H4 (cell line): ENCODE data around the gene HPGDS. TPM values are rescaled to one million over a fixed set of nuclear protein-coding genes. Genes with fewer than 3 reads are reported as not detected.
"Not testable (repeated sequence)": the region's sequence is repeated elsewhere in the genome, so short reads cannot be mapped to it uniquely, and the experiment has no call there.

Source experiments
- DNase-seq: peaks from one replicate; pipeline ENCODE4 v3.0.0-alpha.2; 2015; ENCODE audit warnings: low spot score
- total RNA-seq: library from RNA; depleted of rRNA; stranded (reverse); fragments of >200 nt; shearing (Covaris generic); gene quantifications from 2 replicates; pipeline ENCODE4 v1.2.3, GENCODE V29; 2014

HPGDS gene
- total RNA-seq, 1 experiment from 2014 or later: not detected

DNA sequence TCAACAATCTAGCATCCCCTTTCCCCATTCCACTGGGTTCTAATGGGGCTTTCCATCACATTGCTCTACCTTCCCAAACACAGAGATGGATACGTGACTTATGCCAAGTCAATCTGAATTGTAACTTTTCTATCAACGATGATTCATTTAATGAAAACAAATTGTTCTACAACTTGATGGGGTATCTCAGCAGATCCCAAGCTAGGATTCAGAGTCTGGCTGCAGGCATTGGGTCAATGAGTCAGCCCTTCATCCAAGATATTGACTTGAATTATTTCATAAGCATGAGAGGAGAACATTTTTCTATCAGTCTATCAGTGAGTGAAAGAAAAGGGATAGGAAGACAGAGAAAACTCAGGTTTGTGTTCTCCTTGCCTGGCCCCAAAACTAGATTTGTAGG, 15.0 kb upstream of the HPGDS start:
- no peak for DNase-seq

- DNase-seq: no peak
These were observed 13.8 kb upstream of the HPGDS start for GRCh38 chr4:94356444-94356843.

DNA sequence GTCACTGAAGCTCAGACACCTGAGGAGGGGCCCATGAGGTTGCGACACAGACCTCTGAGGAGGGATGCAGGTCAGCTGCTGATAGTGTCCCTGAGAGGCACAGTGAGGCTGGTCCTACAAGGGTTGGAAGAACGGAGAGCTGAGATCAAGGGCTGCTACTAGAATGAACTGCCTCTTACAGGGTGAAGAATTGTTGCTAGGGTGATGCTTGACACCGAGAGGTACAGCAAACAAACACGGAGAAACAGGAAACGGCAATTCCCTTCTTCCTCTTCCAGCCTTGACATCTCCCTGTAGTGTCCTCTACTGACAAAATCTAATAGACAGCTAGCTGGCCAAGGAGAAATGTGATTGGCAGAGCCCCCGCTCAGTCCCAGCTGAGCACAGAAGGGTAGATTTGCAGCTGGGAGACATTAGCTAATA, 11.8 kb upstream of the HPGDS start:
- DNase-seq: no peak

DNA sequence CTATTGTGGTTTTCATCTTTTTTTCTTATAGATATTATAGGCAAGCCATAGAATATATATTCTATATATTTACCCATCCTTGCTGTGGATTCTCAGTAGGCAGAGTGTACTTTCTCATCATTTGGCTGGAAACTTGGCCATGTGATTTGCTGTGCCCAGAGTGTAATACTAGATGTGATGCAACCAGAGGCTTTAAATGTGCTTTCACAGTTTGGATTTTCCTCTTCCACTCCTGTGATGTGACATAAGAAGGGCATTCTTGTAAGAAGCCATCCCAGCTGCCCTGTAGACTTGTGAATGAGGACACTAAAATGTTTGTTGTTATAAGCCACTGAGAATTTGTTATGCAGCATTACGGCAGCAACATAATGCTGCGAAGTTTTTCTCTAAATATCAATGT, 10.4 kb upstream of the HPGDS start:
- DNase-seq: no peak

DNA sequence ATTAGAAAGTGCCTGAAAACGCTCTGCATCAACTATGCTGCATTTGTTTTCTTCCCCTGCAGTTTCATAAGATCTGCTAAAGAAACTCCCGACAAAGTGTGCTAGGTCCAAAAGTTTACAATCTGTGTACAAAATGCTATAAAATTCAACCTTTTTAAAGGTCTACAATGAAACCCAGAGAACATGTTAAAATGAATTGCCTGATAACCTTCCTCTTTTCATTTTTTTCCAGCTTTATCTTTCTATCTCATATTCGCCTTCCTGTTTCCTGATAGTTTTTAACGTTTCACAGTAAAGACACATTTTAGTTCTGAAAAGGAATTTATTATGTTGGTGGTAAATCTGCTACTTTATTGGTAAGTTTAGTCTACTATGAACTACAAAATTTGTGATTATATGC, 9.5 kb upstream of the HPGDS start:
- no peak for DNase-seq

- DNase-seq: no peak
These were observed 8.7 kb upstream of the HPGDS start for GRCh38 chr4:94351319-94351718.

GRCh38 chr4:94350095-94350494, 7.5 kb upstream of the HPGDS start:
- no peak for DNase-seq

DNA sequence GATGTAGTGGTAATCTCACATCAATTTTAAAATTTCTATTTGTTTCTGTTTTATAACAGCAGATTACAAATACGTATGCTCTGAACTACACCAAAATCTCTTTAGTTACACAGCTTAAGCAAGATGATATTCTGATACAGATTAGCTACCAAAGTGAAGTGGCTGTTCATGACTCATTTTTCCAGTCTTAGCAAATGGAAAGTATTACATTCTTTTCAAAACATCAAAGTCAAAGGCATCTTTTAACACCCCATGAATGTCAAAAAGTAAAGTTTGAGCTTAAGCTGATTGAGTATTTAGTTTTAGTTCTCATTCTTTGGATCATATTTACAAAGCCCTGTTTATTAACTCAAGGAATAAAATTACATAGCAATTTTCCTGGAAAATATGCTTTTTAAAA, 6.6 kb upstream of the HPGDS start:
- DNase-seq: no peak

- no peak for DNase-seq
These were observed 6.0 kb upstream of the HPGDS start for GRCh38 chr4:94348666-94349065.

DNA sequence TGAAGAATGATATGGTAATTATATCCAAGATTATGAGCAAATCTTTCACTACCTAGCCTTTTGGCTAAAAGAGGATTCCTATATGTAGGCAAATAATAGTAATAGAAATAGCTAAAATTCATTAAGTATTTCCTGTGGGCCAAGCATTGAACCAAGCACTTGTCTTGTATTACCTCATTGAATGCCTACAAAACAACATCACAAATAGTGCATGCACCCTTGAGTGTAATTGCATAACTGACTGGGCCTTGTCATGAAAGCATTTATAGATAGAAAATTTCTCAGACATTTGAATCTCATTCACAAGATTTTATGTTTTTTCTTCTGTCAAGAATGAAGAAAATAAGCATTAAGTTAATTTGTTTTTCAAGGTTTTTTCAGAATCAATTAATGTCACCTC, 3.9 kb upstream of the HPGDS start:
- no peak for DNase-seq

DNA sequence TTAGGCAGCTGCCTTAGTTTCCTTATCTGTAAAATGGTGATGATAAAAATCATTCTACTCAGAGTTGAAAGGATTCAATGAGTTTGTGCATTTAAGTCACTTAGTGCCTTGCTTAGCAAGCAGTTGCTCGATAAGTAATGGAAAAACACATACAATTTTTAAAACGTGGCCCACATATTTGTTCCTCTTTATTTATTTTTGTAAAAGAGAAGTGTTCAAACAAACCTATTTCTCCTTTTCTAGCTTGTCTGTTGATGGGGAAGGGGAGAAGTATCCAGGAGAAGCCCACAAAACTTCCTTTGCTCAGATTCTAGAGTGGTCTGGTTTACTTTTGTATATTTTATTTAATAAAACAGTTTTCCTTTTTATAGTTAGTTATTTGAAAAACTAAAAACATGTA, 3.3 kb upstream of the HPGDS start:
- no peak for DNase-seq

DNA sequence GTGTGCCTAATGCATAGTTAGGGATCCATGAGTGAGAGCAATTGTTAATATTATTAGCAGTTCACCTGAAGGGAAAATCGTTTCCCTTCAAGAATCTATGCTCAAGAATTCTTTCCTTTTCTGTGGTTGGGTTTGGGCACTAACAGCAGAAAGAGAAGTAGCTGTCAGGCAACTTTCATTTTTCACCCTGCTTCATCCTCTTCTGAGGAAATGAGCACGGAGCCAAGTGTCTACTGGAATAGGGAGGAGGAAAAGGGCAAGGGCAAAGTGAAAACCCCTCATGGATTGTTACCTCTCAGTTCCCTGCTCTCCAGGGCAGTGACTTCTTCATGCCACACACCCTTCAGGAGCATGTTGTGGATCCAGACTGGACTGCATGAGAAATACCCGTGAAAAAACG, 2.6 kb upstream of the HPGDS start:
- DNase-seq: no peak

GRCh38 chr4:94344457-94344856, 1.8 kb upstream of the HPGDS start:
- no peak for DNase-seq

DNA sequence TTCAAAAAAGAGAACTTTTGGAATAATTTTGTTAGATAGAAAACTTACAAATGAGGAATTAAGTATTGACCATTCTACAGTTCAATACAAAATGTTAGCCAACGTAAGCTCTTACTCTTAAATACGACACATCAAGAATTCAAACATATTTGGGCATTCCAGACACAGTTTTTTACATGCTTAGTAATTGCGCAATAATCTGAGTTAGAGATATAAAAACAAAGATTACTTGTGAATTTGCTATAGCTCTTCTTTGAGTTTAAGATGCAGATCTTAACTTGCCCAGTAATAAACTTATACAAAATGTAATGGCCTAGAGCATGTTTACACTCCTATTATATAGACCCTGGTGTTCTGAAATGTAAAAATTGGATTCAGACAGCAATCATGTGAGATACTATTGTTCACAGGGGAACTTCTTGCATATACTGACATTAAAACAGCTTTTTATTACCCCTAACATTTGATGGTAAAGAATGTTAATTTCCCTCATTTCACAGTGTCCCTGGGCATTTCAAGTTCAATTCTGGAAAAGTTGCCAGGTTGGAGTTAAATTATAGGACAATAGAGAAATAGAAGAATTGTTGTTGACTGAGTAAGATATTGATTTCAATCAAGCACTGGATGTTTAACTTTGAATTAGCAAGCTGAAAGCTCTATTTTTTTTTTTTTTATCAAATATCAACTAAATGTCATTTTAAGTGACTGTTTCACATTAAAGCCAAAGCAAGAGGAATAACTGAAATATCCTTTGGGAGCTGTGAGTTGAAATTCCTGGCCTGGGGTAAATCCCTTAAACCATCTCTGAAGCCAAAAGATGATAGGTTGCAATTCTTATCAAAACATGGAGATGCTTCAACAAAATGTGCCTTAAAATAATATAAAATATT, 910 bp downstream of the HPGDS start:
- no peak for DNase-seq

- no peak for DNase-seq
These were observed 2.9 kb downstream of the HPGDS start for GRCh38 chr4:94339779-94340178.

DNA sequence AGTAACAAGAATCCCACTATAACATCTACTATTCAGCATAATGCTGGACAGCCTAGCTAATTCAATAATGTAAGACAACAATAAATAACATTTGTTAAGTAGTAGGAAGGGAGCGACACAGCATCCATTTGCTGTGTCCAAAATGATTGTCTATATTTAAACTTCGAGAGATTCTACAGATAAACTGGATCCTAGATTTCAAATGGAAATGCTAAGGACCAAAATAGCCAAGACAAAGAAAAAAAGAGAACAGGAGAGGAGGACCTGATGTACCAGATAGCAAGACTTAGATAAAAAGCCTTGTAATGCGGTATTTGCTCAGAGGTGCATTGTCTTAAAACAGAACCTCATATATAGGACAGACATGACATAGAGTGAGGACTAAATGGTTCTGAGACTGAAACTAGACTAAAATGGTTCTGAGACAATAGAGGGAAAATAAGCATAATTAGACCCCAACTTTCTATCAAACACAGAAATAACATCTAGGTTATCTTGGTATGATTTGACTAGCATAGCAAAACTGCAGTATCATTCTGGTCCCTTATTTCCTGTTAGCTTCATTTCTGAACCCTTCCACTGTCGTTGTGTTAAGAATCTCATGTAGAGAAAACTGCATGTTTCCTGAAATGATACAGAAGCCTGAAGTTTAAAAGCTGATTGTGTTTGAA, 3.8 kb downstream of the HPGDS start:
- DNase-seq: no peak

DNA sequence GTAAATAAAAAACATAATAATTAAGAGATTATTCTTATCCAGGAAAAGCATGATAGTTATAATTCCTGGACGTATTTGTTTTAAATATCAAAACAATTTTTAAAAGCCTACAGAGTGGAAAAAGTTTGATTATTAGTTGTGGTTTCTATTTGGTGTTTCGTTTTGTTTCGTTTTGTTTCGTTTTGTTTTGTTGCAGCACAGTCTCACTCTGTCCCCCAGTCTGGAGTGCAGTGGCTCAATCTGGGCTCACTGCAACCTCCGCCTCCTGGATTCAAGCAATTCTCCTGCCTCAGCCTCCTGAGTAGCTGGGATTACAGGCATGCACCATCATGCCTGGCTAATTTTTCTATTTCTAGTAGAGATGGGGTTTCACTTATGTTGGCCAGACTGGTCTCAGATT, 5.8 kb downstream of the HPGDS start:
- DNase-seq: not testable (repeated sequence)

DNA sequence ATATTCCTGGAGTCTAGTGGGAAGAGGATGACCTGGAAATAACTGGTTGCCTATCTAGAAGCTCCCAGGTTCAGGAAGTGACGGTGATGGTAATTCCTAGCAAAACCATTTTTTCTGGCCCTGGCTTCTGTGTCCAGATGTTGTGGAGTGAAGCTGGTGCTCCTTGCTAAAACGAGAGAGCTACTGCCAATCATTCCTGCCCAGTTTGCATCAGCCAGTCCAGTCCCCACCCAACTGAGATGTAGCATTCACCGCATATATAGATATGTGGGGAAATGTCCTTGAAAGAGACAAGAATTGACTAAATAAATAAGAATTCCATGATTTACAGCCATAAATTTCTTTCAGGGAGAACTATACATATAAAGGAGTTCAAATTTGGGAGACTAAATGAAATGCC, 6.3 kb downstream of the HPGDS start:
- no peak for DNase-seq

GRCh38 chr4:94334962-94335361, 7.7 kb downstream of the HPGDS start:
- no peak for DNase-seq

DNA sequence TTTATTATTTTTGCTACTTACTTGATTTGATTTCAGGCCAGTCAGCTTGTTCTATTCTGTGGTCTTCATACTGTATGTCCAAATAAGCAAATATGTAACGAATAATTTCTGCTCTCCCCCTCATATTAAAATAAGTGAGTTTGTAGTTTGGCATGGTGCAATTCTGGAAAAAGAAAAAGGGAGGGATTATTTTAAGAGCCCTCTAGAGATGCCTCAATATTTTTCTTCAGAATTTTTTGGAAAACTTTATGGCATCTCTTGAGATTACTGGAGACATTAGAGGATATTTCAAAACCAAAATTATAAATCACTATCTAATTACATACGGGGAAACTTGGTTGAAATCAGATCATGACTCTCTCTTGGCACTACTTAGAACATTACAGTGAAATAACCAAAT, 8.2 kb downstream of the HPGDS start:
- no peak for DNase-seq

DNA sequence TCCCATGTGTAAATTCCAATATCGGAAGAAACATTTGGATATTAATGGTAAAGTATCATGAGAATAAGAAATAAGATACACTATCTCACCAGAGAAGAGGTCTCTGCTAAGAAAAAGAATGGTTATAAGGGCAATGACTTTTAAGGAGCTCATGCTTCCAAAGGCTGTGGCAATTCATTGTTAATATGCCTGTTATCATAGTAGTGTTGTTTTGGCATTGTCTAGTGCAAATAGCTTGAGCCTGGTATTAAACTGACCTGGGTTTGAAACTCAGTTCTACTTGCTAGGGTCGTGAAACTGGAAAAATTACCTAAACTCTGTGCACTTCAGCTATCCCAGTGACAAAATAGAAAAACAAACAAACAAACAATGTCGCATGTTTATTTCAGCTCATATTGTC, 8.8 kb downstream of the HPGDS start:
- DNase-seq: no peak

DNA sequence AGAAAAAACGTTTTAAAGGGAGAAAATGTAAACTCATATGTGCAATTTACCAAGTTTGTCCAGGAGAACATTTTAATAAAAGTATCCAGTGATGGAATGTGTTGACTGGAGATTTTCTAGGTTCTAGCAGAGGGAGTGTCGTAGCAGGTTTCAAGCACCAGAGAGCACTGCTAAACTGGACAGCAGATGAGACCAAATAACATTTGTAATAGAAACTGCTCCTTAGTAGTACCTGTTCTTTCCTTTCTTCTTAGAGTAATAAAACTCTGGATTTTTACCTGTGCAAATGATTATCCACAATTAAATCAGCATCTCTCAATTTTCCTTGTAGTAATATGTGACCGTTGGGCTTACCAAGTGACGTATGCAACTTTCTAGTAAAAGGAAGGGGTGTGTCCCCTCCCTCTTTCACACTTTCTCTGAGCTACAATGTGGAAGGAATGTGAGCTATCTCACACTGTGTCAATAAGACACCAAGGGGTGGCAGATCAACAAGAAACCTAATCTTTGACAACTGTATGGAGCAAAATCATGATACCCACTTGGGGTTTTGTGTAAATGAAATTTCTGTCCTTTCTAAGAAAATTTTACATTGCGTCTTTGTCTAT, 9.5 kb downstream of the HPGDS start:
- no peak for DNase-seq

GRCh38 chr4:94329933-94330332, 12.7 kb downstream of the HPGDS start:
- no peak for DNase-seq
